ENCODE data around the gene LARGE2.

DNA sequence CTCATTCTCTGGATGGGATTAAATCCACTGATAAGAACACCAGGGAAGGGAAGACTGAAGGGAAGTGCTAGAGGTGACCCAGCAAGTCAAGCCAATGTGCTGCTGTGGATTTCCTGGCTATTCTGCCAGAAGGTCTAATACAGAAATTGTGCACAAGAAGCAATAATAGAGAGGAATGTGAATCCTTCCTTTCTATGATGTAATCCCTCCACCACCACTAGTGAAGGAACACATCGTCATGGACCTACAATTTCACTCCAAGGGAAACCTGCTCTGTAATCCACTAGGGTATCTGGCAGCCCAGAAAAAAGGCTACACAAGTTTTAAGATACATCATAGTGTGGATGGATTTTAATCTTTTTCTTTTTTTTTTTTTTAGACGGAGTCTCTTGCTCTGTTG lies 17.4 kb downstream of the LARGE2 start:
- TF ChIP-seq POLR2A (IDR thresholded peaks at IDR 0.05) (no peak), POLR2AphosphoS5 (IDR thresholded peaks at IDR 0.05) (no peak), EP300 (IDR thresholded peaks at IDR 0.05) (no peak)
- TF ChIP-seq, protein P1, sequence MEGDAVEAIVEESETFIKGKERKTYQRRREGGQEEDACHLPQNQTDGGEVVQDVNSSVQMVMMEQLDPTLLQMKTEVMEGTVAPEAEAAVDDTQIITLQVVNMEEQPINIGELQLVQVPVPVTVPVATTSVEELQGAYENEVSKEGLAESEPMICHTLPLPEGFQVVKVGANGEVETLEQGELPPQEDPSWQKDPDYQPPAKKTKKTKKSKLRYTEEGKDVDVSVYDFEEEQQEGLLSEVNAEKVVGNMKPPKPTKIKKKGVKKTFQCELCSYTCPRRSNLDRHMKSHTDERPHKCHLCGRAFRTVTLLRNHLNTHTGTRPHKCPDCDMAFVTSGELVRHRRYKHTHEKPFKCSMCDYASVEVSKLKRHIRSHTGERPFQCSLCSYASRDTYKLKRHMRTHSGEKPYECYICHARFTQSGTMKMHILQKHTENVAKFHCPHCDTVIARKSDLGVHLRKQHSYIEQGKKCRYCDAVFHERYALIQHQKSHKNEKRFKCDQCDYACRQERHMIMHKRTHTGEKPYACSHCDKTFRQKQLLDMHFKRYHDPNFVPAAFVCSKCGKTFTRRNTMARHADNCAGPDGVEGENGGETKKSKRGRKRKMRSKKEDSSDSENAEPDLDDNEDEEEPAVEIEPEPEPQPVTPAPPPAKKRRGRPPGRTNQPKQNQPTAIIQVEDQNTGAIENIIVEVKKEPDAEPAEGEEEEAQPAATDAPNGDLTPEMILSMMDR (IDR thresholded peaks at IDR 0.05), result no peak

Data from suprapubic skin (tissue), 4 donors.